BJ (cell line): ENCODE data around the gene ARHGAP19. TPM values are rescaled to one million over a fixed set of nuclear protein-coding genes. Genes with fewer than 3 reads are reported as not detected.

Experiments
- CTCF ChIA-PET: fragments of 350-600 bp; formaldehyde crosslinking; extraction: SDS; loops from one replicate; lab custom pipeline; 2021; ENCODE audit warnings: antibody characterized with exemption, inconsistent platforms; lab: Yijun Ruan, JAX
- POLR2A ChIA-PET: fragments of 300-600 bp; sonication (Branson Sonifier 250); formaldehyde crosslinking; extraction: SDS; loops from one replicate; lab custom pipeline; 2021; ENCODE audit warnings: antibody characterized with exemption; lab: Charles Lee
- DNase-seq: peaks from one replicate; pipeline ENCODE4 v3.0.0-alpha.2; 2011; ENCODE audit warnings: low read depth
- H3K27me3 ChIP-seq: 2 replicates; pipeline ENCODE4 v1.6.0; 2011; ENCODE audit warnings: low read length; ENCODE audit not compliant: control insufficient read depth, insufficient read depth
- H3K36me3 ChIP-seq: 2 replicates; pipeline ENCODE4 v1.5.1; 2011; ENCODE audit warnings: low read length; ENCODE audit not compliant: control insufficient read depth, insufficient read depth
- H3K4me3 ChIP-seq: 2 replicates; pipeline ENCODE4 v1.5.1; 2011; ENCODE audit warnings: low read depth, mild to moderate bottlenecking, control low read depth, low read length
- CTCF ChIP-seq: IDR thresholded peaks from 2 replicates; pipeline ENCODE4 v1.5.1; 2011; ENCODE audit warnings: low read depth, mild to moderate bottlenecking, control low read depth, inconsistent platforms, low read length, moderate library complexity; ENCODE audit not compliant: insufficient read depth
- polyA plus RNA-seq: library from polyadenylated mRNA; depleted of rRNA; stranded (reverse); fragments of >200 nt; gene quantifications from 2 replicates; pipeline ENCODE4 v1.2.3, GENCODE V29; 2011

The ARHGAP19 gene
- polyA plus RNA-seq, 1 experiment = 2.4 TPM

GRCh38 chr10:97312897-97313296, 20.5 kb upstream of the ARHGAP19 start:
- no peak for TF ChIP-seq CTCF
- ChIA-PET POLR2A (no interaction called here), CTCF (interaction anchor here (0.6 kb wide), 1 partner anchor 364 kb away, joined by 3 read pairs; no protein-coding TSS in a partner anchor)
- no peak overlapping the region for H3K4me3 ChIP-seq
- no peaks in the 10 kb centered on the region for H3K27me3 ChIP-seq
- H3K36me3 ChIP-seq = no peaks in the 10 kb centered on the region
- no peak for DNase-seq

GRCh38 chr10:97311111-97311626, 18.7 kb upstream of the ARHGAP19 start:
- H3K4me3 ChIP-seq = no peak overlapping the region
- H3K36me3 ChIP-seq = no peaks in the 10 kb centered on the region
- DNase-seq = no peak
- no peak for TF ChIP-seq CTCF
- CTCF ChIA-PET = interaction anchor here (0.6 kb wide), 1 partner anchor 31 kb away, joined by 3 read pairs; no protein-coding TSS in a partner anchor
- POLR2A ChIA-PET = no interaction called here
- no peaks in the 10 kb centered on the region for H3K27me3 ChIP-seq

GRCh38 chr10:97307866-97308780, 15.7 kb upstream of the ARHGAP19 start:
- no peaks in the 10 kb centered on the region for H3K36me3 ChIP-seq
- ChIA-PET POLR2A (no interaction called here), CTCF (interaction anchor here (0.6 kb wide), 1 partner anchor 26 kb away, joined by 3 read pairs; no protein-coding TSS in a partner anchor)
- no peaks in the 10 kb centered on the region for H3K27me3 ChIP-seq
- no peak for TF ChIP-seq CTCF
- H3K4me3 ChIP-seq = no peak overlapping the region
- no peak for DNase-seq

GRCh38 chr10:97307441-97307840, 15.0 kb upstream of the ARHGAP19 start:
- POLR2A ChIA-PET = no interaction called here
- H3K4me3 ChIP-seq = no peak overlapping the region
- H3K27me3 ChIP-seq = no peaks in the 10 kb centered on the region
- CTCF ChIA-PET = no interaction called here
- H3K36me3 ChIP-seq = no peaks in the 10 kb centered on the region
- TF ChIP-seq CTCF = no peak
- DNase-seq = no peak

- TF ChIP-seq CTCF = no peak
- no peak for DNase-seq
- H3K27me3 ChIP-seq = no peaks in the 10 kb centered on the region
- H3K4me3 ChIP-seq = no peak overlapping the region
- ChIA-PET POLR2A (no interaction called here), CTCF (no interaction called here)
- no peaks in the 10 kb centered on the region for H3K36me3 ChIP-seq
Measured at GRCh38 chr10:97302088-97302791, 9.8 kb upstream of the ARHGAP19 start.
